Measurements from ENCODE around the gene TUT4.

The TUT4 gene

DNA sequence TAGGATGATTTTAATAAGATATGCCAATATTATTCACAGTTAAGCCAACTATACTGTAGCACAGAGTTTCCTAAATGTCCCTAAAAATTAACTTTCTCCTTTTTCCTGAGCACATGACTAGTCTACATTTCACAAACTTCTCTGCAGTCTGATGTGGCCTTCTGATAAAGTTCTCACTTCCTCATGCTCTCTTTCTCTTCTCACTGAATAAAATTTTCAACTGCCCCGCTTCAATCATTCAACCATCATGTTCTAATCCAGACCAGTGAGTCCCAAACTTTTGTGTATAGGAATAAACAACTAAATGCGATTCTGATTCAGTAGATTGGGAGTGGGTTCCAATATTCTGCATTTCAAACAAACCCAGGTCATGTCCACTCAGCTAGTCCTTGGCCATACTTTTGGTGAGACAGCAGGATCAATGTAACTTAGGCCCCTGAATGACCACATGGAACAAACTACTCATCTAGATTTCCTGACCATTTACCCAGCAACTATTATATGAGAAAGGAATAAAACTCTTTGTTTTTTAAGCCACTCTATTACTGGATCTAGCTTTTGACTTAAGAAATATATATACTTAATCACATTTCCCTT is 20.1 kb downstream of the TUT4 start:
- ChIA-PET POLR2A (no interaction called here), CTCF (no interaction called here)
- TF ChIP-seq, protein P1, sequence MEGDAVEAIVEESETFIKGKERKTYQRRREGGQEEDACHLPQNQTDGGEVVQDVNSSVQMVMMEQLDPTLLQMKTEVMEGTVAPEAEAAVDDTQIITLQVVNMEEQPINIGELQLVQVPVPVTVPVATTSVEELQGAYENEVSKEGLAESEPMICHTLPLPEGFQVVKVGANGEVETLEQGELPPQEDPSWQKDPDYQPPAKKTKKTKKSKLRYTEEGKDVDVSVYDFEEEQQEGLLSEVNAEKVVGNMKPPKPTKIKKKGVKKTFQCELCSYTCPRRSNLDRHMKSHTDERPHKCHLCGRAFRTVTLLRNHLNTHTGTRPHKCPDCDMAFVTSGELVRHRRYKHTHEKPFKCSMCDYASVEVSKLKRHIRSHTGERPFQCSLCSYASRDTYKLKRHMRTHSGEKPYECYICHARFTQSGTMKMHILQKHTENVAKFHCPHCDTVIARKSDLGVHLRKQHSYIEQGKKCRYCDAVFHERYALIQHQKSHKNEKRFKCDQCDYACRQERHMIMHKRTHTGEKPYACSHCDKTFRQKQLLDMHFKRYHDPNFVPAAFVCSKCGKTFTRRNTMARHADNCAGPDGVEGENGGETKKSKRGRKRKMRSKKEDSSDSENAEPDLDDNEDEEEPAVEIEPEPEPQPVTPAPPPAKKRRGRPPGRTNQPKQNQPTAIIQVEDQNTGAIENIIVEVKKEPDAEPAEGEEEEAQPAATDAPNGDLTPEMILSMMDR (IDR thresholded peaks at IDR 0.05; ENCODE audit: insufficient read depth, low read length, missing control alignments): no peak
- DNase-seq (ENCODE audit: low read depth, low spot score): no peak
- no peak overlapping the region for H3K4me3 ChIP-seq (ENCODE audit: low read depth, low read length)

DNA sequence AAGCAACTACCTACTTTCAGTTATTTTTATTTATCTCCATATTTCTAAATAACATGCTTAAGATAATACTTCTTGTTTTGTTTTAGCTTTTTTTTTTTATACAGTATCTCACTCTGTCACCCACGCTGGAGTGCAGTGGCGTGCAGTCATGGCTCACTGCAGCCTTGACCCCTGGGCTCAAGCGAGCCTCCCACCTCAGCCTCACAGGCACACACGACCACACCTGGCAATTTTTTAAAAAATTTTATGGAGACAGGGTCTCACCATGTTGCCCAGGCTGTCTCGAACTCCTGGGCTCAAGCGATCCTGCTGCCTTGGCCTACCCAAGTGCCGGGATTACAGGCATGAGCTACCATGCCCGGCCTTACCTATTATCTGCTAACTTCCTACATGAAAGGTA is 20.6 kb downstream of the TUT4 start:
- ChIA-PET POLR2A (no interaction called here), CTCF (no interaction called here)
- TF ChIP-seq, protein P1 (IDR thresholded peaks at IDR 0.05; ENCODE audit: insufficient read depth, low read length, missing control alignments): no peak
- DNase-seq (ENCODE audit: low read depth, low spot score): no peak
- H3K4me3 ChIP-seq (ENCODE audit: low read depth, low read length): no peak overlapping the region

DNA sequence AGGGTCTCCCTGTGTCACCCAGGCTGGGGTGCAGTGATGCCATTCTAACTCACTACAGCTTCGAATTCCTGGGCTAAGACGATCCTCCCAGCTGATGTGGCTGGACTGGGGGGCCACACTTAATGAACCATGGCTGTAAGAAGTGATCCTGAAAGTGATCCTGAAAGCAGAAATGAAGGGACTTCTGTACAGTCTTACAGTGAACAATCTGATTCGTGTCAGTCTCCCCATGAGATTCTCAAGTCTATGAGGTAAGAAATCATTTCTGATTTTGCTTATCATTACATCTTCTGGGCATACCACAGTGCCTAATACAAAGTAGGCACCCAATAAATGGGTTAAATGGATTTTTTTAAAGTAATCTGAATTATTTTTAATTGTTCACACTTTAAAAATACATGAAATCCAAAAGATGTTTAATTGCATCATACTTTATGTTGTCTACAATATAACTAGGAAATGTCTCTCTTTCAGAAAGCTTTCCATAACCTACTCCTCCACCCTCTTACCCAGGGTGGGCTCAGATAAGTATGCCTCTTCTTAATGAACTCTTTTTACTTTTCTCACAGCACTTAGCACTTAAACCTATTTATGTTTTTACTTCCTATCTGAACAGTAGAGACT is 21.5 kb downstream of the TUT4 start:
- ChIA-PET POLR2A (no interaction called here), CTCF (no interaction called here)
- H3K4me3 ChIP-seq (ENCODE audit: low read depth, low read length): no peak overlapping the region
- TF ChIP-seq, protein P1 (IDR thresholded peaks at IDR 0.05; ENCODE audit: insufficient read depth, low read length, missing control alignments): no peak
- no peak for DNase-seq (ENCODE audit: low read depth, low spot score)

- POLR2A ChIA-PET: no interaction called here
- CTCF ChIA-PET: no interaction called here
- TF ChIP-seq, protein P1 (IDR thresholded peaks at IDR 0.05; ENCODE audit: insufficient read depth, low read length, missing control alignments): no peak
- DNase-seq (ENCODE audit: low read depth, low spot score): no peak
- no peak overlapping the region for H3K4me3 ChIP-seq (ENCODE audit: low read depth, low read length)
These were observed 22.2 kb downstream of the TUT4 start for GRCh38 chr1:52530563-52531144.

DNA sequence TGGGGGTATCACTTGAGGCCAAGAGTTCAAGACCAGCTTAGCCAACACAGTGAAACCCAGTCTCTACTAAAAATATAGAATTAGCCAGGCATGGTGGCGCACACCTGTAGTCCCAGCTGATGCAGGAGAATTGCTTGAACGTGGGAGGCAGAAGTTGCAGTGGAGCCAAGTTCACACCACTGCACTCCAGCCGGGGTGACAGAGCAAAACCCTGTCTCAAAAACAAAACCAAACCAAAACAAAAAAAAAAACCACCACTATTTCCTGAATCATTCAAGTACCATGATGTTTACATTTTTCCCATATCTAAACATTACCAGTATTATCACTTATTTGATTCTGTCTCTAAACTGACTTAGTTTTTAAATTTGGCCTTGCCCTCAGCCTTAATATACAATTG is 29.5 kb downstream of the TUT4 start:
- ChIA-PET POLR2A (no interaction called here), CTCF (no interaction called here)
- H3K4me3 ChIP-seq (ENCODE audit: low read depth, low read length): no peak overlapping the region
- DNase-seq (ENCODE audit: low read depth, low spot score): peak; percentile 14
- TF ChIP-seq, protein P1 (IDR thresholded peaks at IDR 0.05; ENCODE audit: insufficient read depth, low read length, missing control alignments): no peak

GRCh38 chr1:52520148-52520547 is 32.7 kb downstream of the TUT4 start:
- ChIA-PET POLR2A (interaction anchor here (1.2 kb wide), 2 partner anchors 12 to 33 kb away, joined by 3 to 4 read pairs; partner anchors contain the start of gene TUT4), CTCF (interaction anchor here (0.6 kb wide), 1 partner anchor 22 kb away, joined by 3 read pairs; no protein-coding TSS in a partner anchor)
- H3K4me3 ChIP-seq (ENCODE audit: low read depth, low read length): no peak overlapping the region
- peak; percentile 10 for DNase-seq (ENCODE audit: low read depth, low spot score)
- TF ChIP-seq, protein P1 (IDR thresholded peaks at IDR 0.05; ENCODE audit: insufficient read depth, low read length, missing control alignments): no peak
